GM23338 (cell line): Measurements from ENCODE around the gene GRID2. TPM values are rescaled to one million over a fixed set of nuclear protein-coding genes. Genes with fewer than 3 reads are reported as not detected.

Experiments
- ATAC-seq: fragments of 200-7000 bp; cut with Tn5 transposase; 3 replicates; pipeline ENCODE4 v1.9.1; 2020
- DNase-seq: peaks from one replicate; pipeline ENCODE4 v3.0.0-alpha.2; 2015; ENCODE audit warnings: low spot score
- H2AFZ ChIP-seq: fragments of 200-600 bp; sonication (generic); 2 replicates; pipeline ENCODE4 v1.8.0; 2016; ENCODE audit warnings: antibody characterized with exemption, mild to moderate bottlenecking, moderate library complexity
- H3F3A ChIP-seq: fragments of 200-600 bp; sonication (generic); replicated peaks from 2 replicates; pipeline ENCODE4 v1.8.0; 2017; ENCODE audit warnings: antibody characterized with exemption, mixed run types, low read depth
- H3K27ac ChIP-seq: fragments of 200-600 bp; sonication (generic); 2 replicates; pipeline ENCODE4 v1.6.1; 2016; ENCODE audit warnings: low read depth
- H3K27me3 ChIP-seq: fragments of 200-600 bp; sonication (generic); 2 replicates; pipeline ENCODE4 v1.8.0; 2016; ENCODE audit warnings: mild to moderate bottlenecking, mixed run types, moderate library complexity; ENCODE audit not compliant: insufficient read depth
- H3K36me3 ChIP-seq: fragments of 200-600 bp; sonication (generic); 2 replicates; pipeline ENCODE4 v1.8.0; 2016; ENCODE audit warnings: mild to moderate bottlenecking; ENCODE audit not compliant: insufficient read depth
- H3K4me1 ChIP-seq: fragments of 200-600 bp; sonication (generic); 2 replicates; pipeline ENCODE4 v1.8.0; 2016; ENCODE audit warnings: mild to moderate bottlenecking, moderate library complexity; ENCODE audit not compliant: insufficient read depth
- H3K4me2 ChIP-seq: fragments of 200-600 bp; sonication (generic); 2 replicates; pipeline ENCODE4 v1.7.1; 2017; ENCODE audit warnings: mixed run types
- H3K4me3 ChIP-seq: fragments of 200-600 bp; sonication (generic); 2 replicates; pipeline ENCODE4 v1.6.1; 2016; ENCODE audit warnings: mixed run types
- H3K79me2 ChIP-seq: fragments of 200-600 bp; sonication (generic); replicated peaks from 2 replicates; pipeline ENCODE4 v1.8.0; 2017; ENCODE audit warnings: mild to moderate bottlenecking; ENCODE audit not compliant: insufficient read depth
- H3K9me2 ChIP-seq: fragments of 200-600 bp; sonication (generic); 2 replicates; pipeline ENCODE4 v1.8.0; 2017; ENCODE audit not compliant: insufficient read depth
- H4K20me1 ChIP-seq: fragments of 200-600 bp; sonication (generic); replicated peaks from 2 replicates; pipeline ENCODE4 v1.8.0; 2017; ENCODE audit warnings: mild to moderate bottlenecking; ENCODE audit not compliant: insufficient read depth
- H3K27ac Mint-ChIP-seq: 2 replicates; pipeline ENCODE4 v1.8.0; 2020; ENCODE audit warnings: inconsistent platforms, mild to moderate bottlenecking, moderate library complexity, mixed read lengths
- H3K27me3 Mint-ChIP-seq: 3 replicates; pipeline ENCODE4 v1.8.0; 2022; ENCODE audit warnings: low read depth, mild to moderate bottlenecking, moderate library complexity, mixed read lengths, inconsistent platforms; ENCODE audit not compliant: insufficient read depth, poor library complexity
- H3K36me3 Mint-ChIP-seq: 3 replicates; pipeline ENCODE4 v1.8.0; 2021; ENCODE audit warnings: low read depth, mild to moderate bottlenecking, inconsistent platforms, moderate library complexity, mixed read lengths
- H3K4me1 Mint-ChIP-seq: 3 replicates; pipeline ENCODE4 v1.8.0; 2020; ENCODE audit warnings: mild to moderate bottlenecking, inconsistent platforms, mixed read lengths
- H3K4me3 Mint-ChIP-seq: 3 replicates; pipeline ENCODE4 v1.8.0; 2021; ENCODE audit warnings: moderate library complexity, mild to moderate bottlenecking, inconsistent platforms, mixed read lengths
- H3K9me3 Mint-ChIP-seq: 3 replicates; pipeline ENCODE4 v1.8.0; 2020; ENCODE audit warnings: moderate library complexity, mild to moderate bottlenecking, inconsistent platforms, mixed read lengths
- CREB1 ChIP-seq: fragments of 250-450 bp; sonication (Bioruptor Pico); IDR thresholded peaks from 2 replicates; pipeline ENCODE4 v1.5.0; 2020; ENCODE audit warnings: low read depth, mild to moderate bottlenecking, moderate library complexity
- CTCF ChIP-seq, 2 experiments: fragments of 200-600 bp in 1 of 2; sonication (generic) in 1 of 2; conservative IDR thresholded peaks; 2 replicates each; pipeline versions ENCODE4 v1.5.1 to v1.6.1; 2016 to 2017; ENCODE audit warnings: antibody characterized with exemption in 2 of 2, low read depth in 2 of 2, mild to moderate bottlenecking in 2 of 2, moderate library complexity in 1 of 2
- JUNB ChIP-seq: IDR thresholded peaks from one replicate; pipeline ENCODE4 v1.6.1; 2016; ENCODE audit warnings: antibody characterized with exemption; ENCODE audit not compliant: unreplicated experiment
- NANOG ChIP-seq: IDR thresholded peaks from 2 replicates; pipeline ENCODE4 v1.6.1; 2016; ENCODE audit warnings: antibody characterized with exemption, borderline replicate concordance
- ZNF114 ChIP-seq: fragments of 250-450 bp; sonication (Bioruptor Pico); IDR thresholded peaks from 2 replicates; pipeline ENCODE4 v1.5.0; 2020; ENCODE audit warnings: mild to moderate bottlenecking, moderate library complexity
- polyA plus RNA-seq: library from polyadenylated mRNA; unstranded; fragments of >200 nt; fragmentation: Nextera tagmentation; extraction: Ambion mirVana; gene quantifications from 2 replicates; pipeline ENCODE4 v1.2.1, GENCODE V29; 2016
- total RNA-seq: library from RNA; depleted of rRNA; stranded (reverse); fragments of >200 nt; shearing (Covaris generic); gene quantifications from 2 replicates; pipeline ENCODE4 v1.2.3, GENCODE V29; 2014
- TF ChIP-seq, protein P1 (sequence below): fragments of 250-450 bp; sonication (Bioruptor Pico); IDR thresholded peaks from 2 replicates; pipeline ENCODE4 v1.5.0; 2020; ENCODE audit warnings: mild to moderate bottlenecking, moderate library complexity

GRID2 gene
- total and polyA plus RNA-seq, 2 experiments from 2014 or later, result 19.9 to 65.4 TPM

DNA sequence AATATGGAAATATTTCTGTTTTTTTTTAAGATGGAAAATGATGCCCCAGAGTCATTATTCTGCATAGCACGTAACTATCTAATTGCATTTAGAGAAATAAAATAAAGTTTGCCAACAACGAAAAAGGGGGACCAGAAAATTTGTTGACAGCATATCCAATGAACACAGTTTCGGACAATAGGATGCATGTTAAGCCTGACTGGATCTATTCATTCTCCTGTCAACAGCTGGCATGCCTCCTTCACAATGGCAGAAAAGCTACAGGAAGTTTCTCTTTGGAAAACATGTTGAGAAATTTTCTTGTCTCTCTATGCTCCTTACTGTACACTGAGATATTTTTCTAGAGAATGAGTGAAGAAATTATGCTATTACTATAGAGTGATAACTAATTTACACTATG is 262.5 kb downstream of the GRID2 start:
- Histone ChIP-seq H3K4me1 (0 out of 2 replicates have a peak, but pooled peaks cover 4% of the 10 kb centered on the region), H3K36me3 (no peaks in the 10 kb centered on the region), H2AFZ (no peak overlapping the region), H3K27me3 (no peaks in the 10 kb centered on the region), H3K4me3 (no peak overlapping the region), H3K4me2 (no peak overlapping the region), H3F3A (no peaks in the 10 kb centered on the region), H3K9me2 (no peaks in the 10 kb centered on the region), H3K27ac (no peak overlapping the region), H3K79me2 (peaks cover 100% of the 10 kb centered on the region), H4K20me1 (peaks cover 10% of the 10 kb centered on the region; the same call in 1 of the 2 replicates)
- peaks cover 2% of the 10 kb centered on the region; the same call in 1 of the 3 replicates for H3K4me1 Mint-ChIP-seq
- ATAC-seq (no peak), DNase-seq (no peak)
- peaks cover 22% of the 10 kb centered on the region; the same call in 2 of the 3 replicates for H3K9me3 Mint-ChIP-seq
- TF ChIP-seq, protein P1, sequence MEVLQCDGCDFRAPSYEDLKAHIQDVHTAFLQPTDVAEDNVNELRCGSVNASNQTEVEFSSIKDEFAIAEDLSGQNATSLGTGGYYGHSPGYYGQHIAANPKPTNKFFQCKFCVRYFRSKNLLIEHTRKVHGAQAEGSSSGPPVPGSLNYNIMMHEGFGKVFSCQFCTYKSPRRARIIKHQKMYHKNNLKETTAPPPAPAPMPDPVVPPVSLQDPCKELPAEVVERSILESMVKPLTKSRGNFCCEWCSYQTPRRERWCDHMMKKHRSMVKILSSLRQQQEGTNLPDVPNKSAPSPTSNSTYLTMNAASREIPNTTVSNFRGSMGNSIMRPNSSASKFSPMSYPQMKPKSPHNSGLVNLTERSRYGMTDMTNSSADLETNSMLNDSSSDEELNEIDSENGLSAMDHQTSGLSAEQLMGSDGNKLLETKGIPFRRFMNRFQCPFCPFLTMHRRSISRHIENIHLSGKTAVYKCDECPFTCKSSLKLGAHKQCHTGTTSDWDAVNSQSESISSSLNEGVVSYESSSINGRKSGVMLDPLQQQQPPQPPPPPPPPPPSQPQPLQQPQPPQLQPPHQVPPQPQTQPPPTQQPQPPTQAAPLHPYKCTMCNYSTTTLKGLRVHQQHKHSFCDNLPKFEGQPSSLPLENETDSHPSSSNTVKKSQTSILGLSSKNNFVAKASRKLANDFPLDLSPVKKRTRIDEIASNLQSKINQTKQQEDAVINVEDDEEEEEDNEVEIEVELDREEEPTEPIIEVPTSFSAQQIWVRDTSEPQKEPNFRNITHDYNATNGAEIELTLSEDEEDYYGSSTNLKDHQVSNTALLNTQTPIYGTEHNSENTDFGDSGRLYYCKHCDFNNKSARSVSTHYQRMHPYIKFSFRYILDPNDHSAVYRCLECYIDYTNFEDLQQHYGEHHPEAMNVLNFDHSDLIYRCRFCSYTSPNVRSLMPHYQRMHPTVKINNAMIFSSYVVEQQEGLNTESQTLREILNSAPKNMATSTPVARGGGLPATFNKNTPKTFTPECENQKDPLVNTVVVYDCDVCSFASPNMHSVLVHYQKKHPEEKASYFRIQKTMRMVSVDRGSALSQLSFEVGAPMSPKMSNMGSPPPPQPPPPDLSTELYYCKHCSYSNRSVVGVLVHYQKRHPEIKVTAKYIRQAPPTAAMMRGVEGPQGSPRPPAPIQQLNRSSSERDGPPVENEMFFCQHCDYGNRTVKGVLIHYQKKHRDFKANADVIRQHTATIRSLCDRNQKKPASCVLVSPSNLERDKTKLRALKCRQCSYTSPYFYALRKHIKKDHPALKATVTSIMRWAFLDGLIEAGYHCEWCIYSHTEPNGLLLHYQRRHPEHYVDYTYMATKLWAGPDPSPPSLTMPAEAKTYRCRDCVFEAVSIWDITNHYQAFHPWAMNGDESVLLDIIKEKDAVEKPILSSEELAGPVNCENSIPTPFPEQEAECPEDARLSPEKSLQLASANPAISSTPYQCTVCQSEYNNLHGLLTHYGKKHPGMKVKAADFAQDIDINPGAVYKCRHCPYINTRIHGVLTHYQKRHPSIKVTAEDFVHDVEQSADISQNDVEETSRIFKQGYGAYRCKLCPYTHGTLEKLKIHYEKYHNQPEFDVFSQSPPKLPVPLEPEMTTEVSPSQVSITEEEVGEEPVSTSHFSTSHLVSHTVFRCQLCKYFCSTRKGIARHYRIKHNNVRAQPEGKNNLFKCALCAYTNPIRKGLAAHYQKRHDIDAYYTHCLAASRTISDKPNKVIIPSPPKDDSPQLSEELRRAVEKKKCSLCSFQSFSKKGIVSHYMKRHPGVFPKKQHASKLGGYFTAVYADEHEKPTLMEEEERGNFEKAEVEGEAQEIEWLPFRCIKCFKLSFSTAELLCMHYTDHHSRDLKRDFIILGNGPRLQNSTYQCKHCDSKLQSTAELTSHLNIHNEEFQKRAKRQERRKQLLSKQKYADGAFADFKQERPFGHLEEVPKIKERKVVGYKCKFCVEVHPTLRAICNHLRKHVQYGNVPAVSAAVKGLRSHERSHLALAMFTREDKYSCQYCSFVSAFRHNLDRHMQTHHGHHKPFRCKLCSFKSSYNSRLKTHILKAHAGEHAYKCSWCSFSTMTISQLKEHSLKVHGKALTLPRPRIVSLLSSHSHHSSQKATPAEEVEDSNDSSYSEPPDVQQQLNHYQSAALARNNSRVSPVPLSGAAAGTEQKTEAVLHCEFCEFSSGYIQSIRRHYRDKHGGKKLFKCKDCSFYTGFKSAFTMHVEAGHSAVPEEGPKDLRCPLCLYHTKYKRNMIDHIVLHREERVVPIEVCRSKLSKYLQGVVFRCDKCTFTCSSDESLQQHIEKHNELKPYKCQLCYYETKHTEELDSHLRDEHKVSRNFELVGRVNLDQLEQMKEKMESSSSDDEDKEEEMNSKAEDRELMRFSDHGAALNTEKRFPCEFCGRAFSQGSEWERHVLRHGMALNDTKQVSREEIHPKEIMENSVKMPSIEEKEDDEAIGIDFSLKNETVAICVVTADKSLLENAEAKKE (CRISPR knock-in tag), result no peak
- TF ChIP-seq JUNB (no peak), NANOG (no peak), CTCF (conservative IDR thresholded peaks at IDR 0.05; ENCODE audit: low read depth in 2 of 2) (no peak), CREB1 (CRISPR knock-in tag) (no peak), ZNF114 (no peak)
- no peaks in the 10 kb centered on the region for H3K27me3 Mint-ChIP-seq
- no peak overlapping the region for H3K27ac Mint-ChIP-seq
- peaks cover 34% of the 10 kb centered on the region for H3K36me3 Mint-ChIP-seq
- H3K4me3 Mint-ChIP-seq, result no peak overlapping the region
